Tibial nerve (tissue), 4 donors: Measurements from ENCODE around the gene ARHGAP27. TPM values are rescaled to one million over a fixed set of nuclear protein-coding genes. Genes with fewer than 3 reads are reported as not detected.
A peak's percentile ranks its signal among the peaks of the same experiment; 100 is the strongest.

Experiments used
- DNase-seq, 2 donors: peaks; one replicate each; pipeline ENCODE4 v3.0.0-alpha.2; 2019; ENCODE audit warnings: low spot score in 2 of 2
- H3K27ac ChIP-seq, 4 donors: fragments of 200-600 bp; sonication (generic) in 3 of 4; one replicate each; pipeline ENCODE4 v1.5.1; 2017 to 2019; ENCODE audit warnings: mild to moderate bottlenecking in 1 of 4
- H3K27me3 ChIP-seq, 2 donors: fragments of 200-600 bp; sonication (generic) in 1 of 2; one replicate each; pipeline versions ENCODE4 v1.5.1 to v1.6.0; 2017 to 2019
- H3K36me3 ChIP-seq, 3 donors: fragments of 200-600 bp; sonication (generic); one replicate each; pipeline ENCODE4 v1.5.1; 2018 to 2019
- H3K4me1 ChIP-seq, 4 donors: fragments of 200-600 bp; sonication (generic) in 3 of 4; one replicate each; pipeline ENCODE4 v1.5.1; 2017 to 2019
- H3K4me3 ChIP-seq, 4 donors: fragments of 200-600 bp; sonication (generic) in 3 of 4; one replicate each; pipeline ENCODE4 v1.5.1; 2017 to 2019; ENCODE audit warnings: mild to moderate bottlenecking in 1 of 4, moderate library complexity in 1 of 4
- H3K9me3 ChIP-seq, 4 donors: fragments of 200-600 bp; sonication (generic) in 3 of 4; one replicate each; pipeline ENCODE4 v1.5.1; 2017 to 2019
- CTCF ChIP-seq, 5 experiments: fragments of 200-600 bp in 3 of 5; fragments of 450-650 bp in 2 of 5; sonication (generic) in 3 of 5; IDR thresholded peaks; one replicate each; pipeline ENCODE4 v1.5.1; 2016 to 2019; ENCODE audit warnings: antibody characterized with exemption in 5 of 5, mild to moderate bottlenecking in 3 of 5, moderate library complexity in 2 of 5
- EP300 ChIP-seq, 2 donors: sonication (generic); formaldehyde crosslinking; IDR thresholded peaks; one replicate each; pipeline ENCODE4 v1.6.1; 2017; ENCODE audit warnings: antibody characterized with exemption in 2 of 2, mild to moderate bottlenecking in 1 of 2
- POLR2A ChIP-seq, 2 donors: fragments of 450-650 bp; IDR thresholded peaks; one replicate each; pipeline ENCODE4 v1.6.1; 2017; ENCODE audit warnings: antibody characterized with exemption in 2 of 2, mild to moderate bottlenecking in 2 of 2, moderate library complexity in 2 of 2
- WGBS, 2 donors: methylation state at CpG; one replicate each; pipeline ENCODE4 v1.1.5; 2018; 5-methylcytosine and 5-hydroxymethylcytosine counted together
- total RNA-seq, 4 donors: library from RNA; depleted of rRNA; stranded (reverse); fragments of >200 nt; gene quantifications; one replicate each; pipeline ENCODE4 v1.1.0, GENCODE V29; 2016

The ARHGAP27 gene
- total RNA-seq, 4 donors from 2014 or later, result 18.4 to 36.3 (median 22.5) TPM

- Histone ChIP-seq H3K27me3 (peaks cover 0 to 5% of the 10 kb centered on the region in 2 donors), H3K9me3 (no peaks in the 10 kb centered on the region), H3K36me3 (peaks cover 0 to 28% (median 11%) of the 10 kb centered on the region in 3 donors), H3K4me3 (no peak overlapping the region), H3K27ac (peak overlapping the region in 1 of 4 donors; percentile 74), H3K4me1 (peaks cover 0 to 35% (median 9%) of the 10 kb centered on the region in 4 donors)
- no peak for DNase-seq
- TF ChIP-seq EP300 (IDR thresholded peaks at IDR 0.05), result no peak
- no peak for TF ChIP-seq CTCF (IDR thresholded peaks at IDR 0.05)
- TF ChIP-seq POLR2A (IDR thresholded peaks at IDR 0.05), result no peak
- 71 to 76% methylated on average over 7 of the region's 7 CpGs for WGBS, 2 donors
These were observed 26.6 kb downstream of the ARHGAP27 start for GRCh38 chr17:45406107-45406506.

- peaks cover 0 to 28% (median 11%) of the 10 kb centered on the region in 3 donors for H3K36me3 ChIP-seq
- H3K4me1 ChIP-seq, result peaks cover 0 to 30% (median 6%) of the 10 kb centered on the region in 4 donors
- H3K9me3 ChIP-seq, result no peaks in the 10 kb centered on the region
- H3K27me3 ChIP-seq, result peaks cover 0 to 5% of the 10 kb centered on the region in 2 donors
- no peak for DNase-seq
- H3K27ac ChIP-seq, result peak overlapping the region in 1 of 4 donors; percentile 74
- peak overlapping the region in 1 of 4 donors; percentile 9 for H3K4me3 ChIP-seq
- 33 to 41% methylated on average over 10 to 45 of the region's 48 CpGs for WGBS, 2 donors
- TF ChIP-seq POLR2A (IDR thresholded peaks at IDR 0.05) (no peak), CTCF (IDR thresholded peaks at IDR 0.05) (no peak), EP300 (IDR thresholded peaks at IDR 0.05) (no peak)
These were observed 27.2 kb downstream of the ARHGAP27 start for GRCh38 chr17:45405250-45406086.

GRCh38 chr17:45404870-45405249, 27.8 kb downstream of the ARHGAP27 start:
- no peak for DNase-seq
- Histone ChIP-seq H3K27ac (no peak overlapping the region), H3K9me3 (no peaks in the 10 kb centered on the region), H3K36me3 (peaks cover 0 to 28% (median 11%) of the 10 kb centered on the region in 3 donors), H3K4me3 (no peak overlapping the region), H3K4me1 (peaks cover 0 to 30% (median 6%) of the 10 kb centered on the region in 4 donors), H3K27me3 (peaks cover 0 to 5% of the 10 kb centered on the region in 2 donors)
- no peak for TF ChIP-seq EP300 (IDR thresholded peaks at IDR 0.05)
- TF ChIP-seq CTCF (IDR thresholded peaks at IDR 0.05), result no peak
- TF ChIP-seq POLR2A (IDR thresholded peaks at IDR 0.05), result no peak
- WGBS, 2 donors, result 53 to 64% methylated on average over 14 of the region's 14 CpGs

- H3K27me3 ChIP-seq, result peaks cover 0 to 5% of the 10 kb centered on the region in 2 donors
- no peaks in the 10 kb centered on the region for H3K9me3 ChIP-seq
- H3K4me3 ChIP-seq, result no peak overlapping the region
- DNase-seq, result no peak
- no peak for TF ChIP-seq EP300 (IDR thresholded peaks at IDR 0.05)
- TF ChIP-seq CTCF (IDR thresholded peaks at IDR 0.05), result no peak
- no peak for TF ChIP-seq POLR2A (IDR thresholded peaks at IDR 0.05)
- H3K27ac ChIP-seq, result no peak overlapping the region
- peaks cover 0 to 29% (median 11%) of the 10 kb centered on the region in 3 donors for H3K36me3 ChIP-seq
- WGBS, 2 donors, result 94 to 97% methylated on average over 10 of the region's 10 CpGs
- peaks cover 0 to 30% (median 6%) of the 10 kb centered on the region in 4 donors for H3K4me1 ChIP-seq
These were observed 28.7 kb downstream of the ARHGAP27 start for GRCh38 chr17:45403906-45404490.

GRCh38 chr17:45402916-45403315, 29.8 kb downstream of the ARHGAP27 start:
- TF ChIP-seq POLR2A (IDR thresholded peaks at IDR 0.05), result no peak
- no peak for TF ChIP-seq CTCF (IDR thresholded peaks at IDR 0.05)
- no peak for TF ChIP-seq EP300 (IDR thresholded peaks at IDR 0.05)
- H3K36me3 ChIP-seq, result peaks cover 0 to 36% (median 11%) of the 10 kb centered on the region in 3 donors
- H3K4me3 ChIP-seq, result no peak overlapping the region
- no peak overlapping the region for H3K27ac ChIP-seq
- peaks cover 0 to 5% of the 10 kb centered on the region in 2 donors for H3K27me3 ChIP-seq
- peaks cover 0 to 21% (median 6%) of the 10 kb centered on the region in 4 donors for H3K4me1 ChIP-seq
- no peak for DNase-seq
- no peaks in the 10 kb centered on the region for H3K9me3 ChIP-seq
- WGBS, 2 donors, result 62 to 91% methylated on average over 1 of the region's 1 CpG
